AG04450 (cell line): ENCODE data around the gene CCDC91. TPM values are rescaled to one million over a fixed set of nuclear protein-coding genes. Genes with fewer than 3 reads are reported as not detected.

Experiments
- CTCF ChIA-PET: fragments of 300-600, 350-600 bp; formaldehyde crosslinking; extraction: SDS; loops from one replicate; lab custom pipeline; 2022; ENCODE audit warnings: antibody characterized with exemption, inconsistent platforms; lab: Charles Lee
- POLR2A ChIA-PET: fragments of 350-600 bp; formaldehyde crosslinking; extraction: SDS; loops from one replicate; lab custom pipeline; 2021; ENCODE audit warnings: antibody characterized with exemption, inconsistent platforms; lab: Yijun Ruan, JAX
- DNase-seq: peaks from one replicate; pipeline ENCODE4 v3.0.0-alpha.2; 2011; ENCODE audit warnings: low read depth, low spot score
- H3K27ac ChIP-seq: one replicate; pipeline ENCODE4 v1.5.1; 2012; ENCODE audit warnings: low read depth, low read length, control low read depth
- H3K27me3 ChIP-seq: one replicate; pipeline ENCODE4 v1.6.0; 2012; ENCODE audit warnings: low read length; ENCODE audit not compliant: control insufficient read depth, insufficient read depth
- H3K4me3 ChIP-seq: 2 replicates; pipeline ENCODE4 v1.5.1; 2011; ENCODE audit warnings: mild to moderate bottlenecking, low read depth, low read length, control low read depth
- H3K9me3 ChIP-seq: 2 replicates; pipeline ENCODE4 v1.5.1; 2012; ENCODE audit warnings: low read length; ENCODE audit not compliant: control insufficient read depth, insufficient read depth
- CTCF ChIP-seq: IDR thresholded peaks from 2 replicates; pipeline ENCODE4 v1.5.1; 2011; ENCODE audit warnings: low read depth, low read length, control low read depth, inconsistent platforms
- polyA plus RNA-seq: library from polyadenylated mRNA; depleted of rRNA; stranded (reverse); fragments of >200 nt; gene quantifications from 2 replicates; pipeline ENCODE4 v1.2.3, GENCODE V29; 2011

Gene CCDC91
- polyA plus RNA-seq, 1 experiment, result 21.0 TPM

DNA sequence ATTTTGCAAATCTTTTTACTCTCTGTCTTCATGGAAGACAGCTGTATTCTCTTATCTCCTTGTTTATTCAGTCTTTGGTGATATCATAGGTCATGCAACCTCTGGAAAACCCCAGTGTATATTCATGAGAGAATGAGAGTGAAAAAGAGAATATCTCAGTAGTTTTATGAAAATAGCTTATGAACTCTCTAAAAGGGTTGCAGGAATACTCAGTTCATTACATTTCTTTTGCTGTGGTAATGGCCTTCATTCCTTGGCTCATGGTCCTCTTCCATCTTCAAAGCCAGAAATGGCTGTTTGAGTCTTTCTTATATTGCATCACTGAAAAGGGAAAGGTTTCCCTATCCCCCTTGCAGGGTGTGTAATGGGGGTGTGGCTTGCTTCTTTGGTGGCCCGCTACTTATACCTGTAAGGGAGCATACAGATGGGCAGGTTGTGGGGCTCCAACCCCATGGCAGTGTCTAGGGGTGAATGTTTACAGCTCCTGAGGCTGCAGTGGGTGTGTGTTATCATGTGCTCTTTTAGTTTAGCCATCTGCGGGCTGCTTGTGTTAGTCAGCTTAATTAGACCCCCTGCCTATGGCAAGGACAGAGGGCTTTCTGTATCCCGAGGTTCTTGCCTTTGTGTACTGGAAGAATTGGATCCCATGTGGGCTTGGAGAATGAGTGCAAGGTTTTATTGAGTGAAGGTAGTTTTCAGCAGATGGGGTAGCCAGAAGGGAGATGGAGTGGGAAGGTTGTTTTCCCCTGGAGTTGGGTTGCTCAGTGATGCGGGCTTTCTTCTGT lies 150.2 kb downstream of the CCDC91 start:
- POLR2A ChIA-PET, result no interaction called here
- peak overlapping the region; percentile 85 for H3K27ac ChIP-seq
- no peaks in the 10 kb centered on the region for H3K27me3 ChIP-seq
- no peaks in the 10 kb centered on the region for H3K9me3 ChIP-seq
- TF ChIP-seq CTCF, result no peak
- CTCF ChIA-PET, result no interaction called here
- H3K4me3 ChIP-seq, result no peak overlapping the region
- peak; percentile 13 for DNase-seq

- POLR2A ChIA-PET, result no interaction called here
- Histone ChIP-seq H3K27me3 (no peaks in the 10 kb centered on the region), H3K27ac (no peak overlapping the region), H3K9me3 (no peaks in the 10 kb centered on the region), H3K4me3 (no peak overlapping the region)
- CTCF ChIA-PET, result no interaction called here
- TF ChIP-seq CTCF, result no peak
- no peak for DNase-seq
Observed at GRCh38 chr12:28343713-28344112, 153.5 kb downstream of the CCDC91 start.

- CTCF ChIA-PET, result no interaction called here
- POLR2A ChIA-PET, result no interaction called here
Observed at GRCh38 chr12:28346567-28346966, 156.3 kb downstream of the CCDC91 start.

GRCh38 chr12:28349196-28349595 lies 158.9 kb downstream of the CCDC91 start:
- H3K27me3 ChIP-seq, result no peaks in the 10 kb centered on the region
- ChIA-PET POLR2A (no interaction called here), CTCF (no interaction called here)
- DNase-seq, result no peak
- H3K27ac ChIP-seq, result no peak overlapping the region
- H3K9me3 ChIP-seq, result peaks cover 3% of the 10 kb centered on the region; the same call in 1 of the 2 replicates
- no peak overlapping the region for H3K4me3 ChIP-seq
- TF ChIP-seq CTCF, result no peak

More at GRCh38 chr12:28346567-28346966, 156.3 kb downstream of the CCDC91 start:
- H3K9me3 ChIP-seq, result no peaks in the 10 kb centered on the region
- no peak for TF ChIP-seq CTCF
- no peak overlapping the region for H3K4me3 ChIP-seq
- DNase-seq, result no peak
- no peaks in the 10 kb centered on the region for H3K27me3 ChIP-seq
- H3K27ac ChIP-seq, result no peak overlapping the region

DNA sequence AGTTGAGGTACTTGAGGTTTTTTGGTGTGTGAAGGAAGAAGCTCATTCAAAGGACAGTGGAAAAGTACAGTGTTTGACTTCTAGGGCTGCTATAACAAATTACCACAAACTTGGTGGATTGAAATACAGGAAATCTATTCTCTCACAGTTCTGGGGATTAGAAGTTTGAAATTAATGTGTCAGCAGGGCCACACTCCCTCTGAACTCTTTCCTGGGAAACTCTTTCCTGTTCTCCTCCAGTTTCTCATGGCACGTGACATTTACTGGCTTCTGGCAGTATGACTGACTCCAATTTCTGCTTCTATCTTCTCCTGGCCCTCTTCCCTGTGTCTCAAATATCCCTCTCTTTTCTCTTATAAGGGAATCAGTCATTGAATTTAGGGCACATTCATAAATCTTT lies 160.2 kb downstream of the CCDC91 start:
- no peaks in the 10 kb centered on the region for H3K27me3 ChIP-seq

More for the DNA sequence above, 160.2 kb downstream of the CCDC91 start:
- peaks cover 3% of the 10 kb centered on the region; the same call in 1 of the 2 replicates for H3K9me3 ChIP-seq
- H3K27ac ChIP-seq, result no peak overlapping the region
- H3K4me3 ChIP-seq, result no peak overlapping the region
- TF ChIP-seq CTCF, result no peak
- CTCF ChIA-PET, result no interaction called here
- POLR2A ChIA-PET, result no interaction called here
- no peak for DNase-seq
